Umbilical cord (tissue), 2 donors: ENCODE results near the gene SYNC. TPM values are rescaled to one million over a fixed set of nuclear protein-coding genes. Genes with fewer than 3 reads are reported as not detected.
A peak's percentile ranks its signal among the peaks of the same experiment; 100 is the strongest.
"Not testable (repeated sequence)": the region's sequence is repeated elsewhere in the genome, so short reads cannot be mapped to it uniquely, and the experiment has no call there.

Source experiments
- DNase-seq: peaks from one replicate; pipeline ENCODE4 v3.0.0-alpha.2; 2015; ENCODE audit warnings: low spot score
- total RNA-seq: library from RNA; depleted of rRNA; stranded (reverse); fragments of >200 nt; gene quantifications from one replicate; pipeline ENCODE4 v1.2.3, GENCODE V29; 2014; ENCODE audit warnings: low replicate concordance; ENCODE audit not compliant: insufficient read depth

SYNC gene
- total RNA-seq, 1 donor from 2014 or later: 30.3 TPM

GRCh38 chr1:32642292-32642827 lies 60.2 kb downstream of the SYNC start:
- DNase-seq: not testable (repeated sequence)

- DNase-seq: no peak
Measured at GRCh38 chr1:32639489-32640075, 63.0 kb downstream of the SYNC start.

- DNase-seq: no peak
Measured at GRCh38 chr1:32636914-32637645, 65.5 kb downstream of the SYNC start.

- peak; percentile 17 for DNase-seq
Measured at GRCh38 chr1:32635508-32636277, 66.9 kb downstream of the SYNC start.

- DNase-seq: no peak
Measured at GRCh38 chr1:32632829-32633228, 69.7 kb downstream of the SYNC start.

GRCh38 chr1:32630173-32630572 lies 72.4 kb downstream of the SYNC start:
- not testable (repeated sequence) for DNase-seq

Other genes with a start within 250 kb of the SYNC start
- gene ZBTB8B, start 237.7 kb downstream of the SYNC start, total RNA-seq: 2.6 TPM
- gene ZBTB8A, start 163.3 kb downstream of the SYNC start, total RNA-seq: 16.1 TPM
- gene ZBTB8OS, start 52.2 kb downstream of the SYNC start, total RNA-seq: 20.0 TPM
- 53.2 TPM for gene RBBP4, start 51.6 kb downstream of the SYNC start, total RNA-seq
- 71.3 TPM for gene YARS1, start 114.6 kb upstream of the SYNC start, total RNA-seq
- 32.0 TPM for gene S100PBP, start 114.9 kb upstream of the SYNC start, total RNA-seq
- 11.3 TPM for gene FNDC5, start 168.1 kb upstream of the SYNC start, total RNA-seq
- 1.7 TPM for gene HPCA, start 183.7 kb upstream of the SYNC start, total RNA-seq
- gene TMEM54, start 198.6 kb upstream of the SYNC start, total RNA-seq: 21.7 TPM